ENCODE measurements around the gene ZSCAN5B. TPM values are rescaled to one million over a fixed set of nuclear protein-coding genes. Genes with fewer than 3 reads are reported as not detected.
"Not testable (repeated sequence)": the region's sequence is repeated elsewhere in the genome, so short reads cannot be mapped to it uniquely, and the experiment has no call there.

The ZSCAN5B gene
- not detected for total RNA-seq
- polyA plus RNA-seq: not detected

GRCh38 chr19:56197646-56198045 lies at the start of gene ZSCAN5B:
ZSCAN5B (minus strand) TSS chr19:56197783; CDS start chr19:56193052, 4,731 bp downstream.
- H3K4me3 ChIP-seq (ENCODE audit: low read length in 2 of 2); intact Hi-C loops (cut with micrococcal nuclease); H3K36me3 ChIP-seq (ENCODE audit: insufficient read depth, low read length); POLR2A ChIA-PET (ENCODE audit: partially characterized antibody); CTCF ChIA-PET (ENCODE audit: partially characterized antibody); H3K4me1 Mint-ChIP-seq; H3K4me1 ChIP-seq (ENCODE audit: insufficient read depth, low read length); H3K9me3 Mint-ChIP-seq; H3K27me3 Mint-ChIP-seq; H3K4me3 Mint-ChIP-seq; H3K27ac Mint-ChIP-seq; H3K9me3 ChIP-seq (ENCODE audit: control insufficient read depth in 1 of 2, low read length in 2 of 2); DNase-seq; H3K27ac ChIP-seq (ENCODE audit: low read depth, low read length); H3K36me3 Mint-ChIP-seq; H3K27me3 ChIP-seq (ENCODE audit: insufficient read depth, low read length): not testable (repeated sequence)

- H3K9me3 ChIP-seq (ENCODE audit: control insufficient read depth in 1 of 2, low read length in 2 of 2); DNase-seq; H3K4me3 ChIP-seq (ENCODE audit: low read length in 2 of 2); H3K9me3 Mint-ChIP-seq; H3K4me1 Mint-ChIP-seq; POLR2A ChIA-PET (ENCODE audit: partially characterized antibody); intact Hi-C loops (cut with micrococcal nuclease); H3K27me3 ChIP-seq (ENCODE audit: insufficient read depth, low read length); CTCF ChIA-PET (ENCODE audit: partially characterized antibody); H3K4me1 ChIP-seq (ENCODE audit: insufficient read depth, low read length); H3K27me3 Mint-ChIP-seq; H3K4me3 Mint-ChIP-seq; H3K36me3 ChIP-seq (ENCODE audit: insufficient read depth, low read length); H3K27ac ChIP-seq (ENCODE audit: low read depth, low read length): not testable (repeated sequence)
- peaks cover 0 to 10% of the 10 kb centered on the region in 2 donors for H3K36me3 Mint-ChIP-seq
- H3K27ac Mint-ChIP-seq: peak overlapping the region in 1 of 7 donors; percentile 45
These were observed 48.2 kb upstream of the ZSCAN5B start for GRCh38 chr19:56245764-56246163.

GRCh38 chr19:56245121-56245740 lies 47.6 kb upstream of the ZSCAN5B start:
- intact Hi-C loops (cut with micrococcal nuclease): no loop called here
- Mint-ChIP-seq H3K36me3 (peaks cover 0 to 10% of the 10 kb centered on the region in 2 donors), H3K27me3 (no peaks in the 10 kb centered on the region), H3K4me3 (no peak overlapping the region), H3K9me3 (no peaks in the 10 kb centered on the region), H3K4me1 (no peaks in the 10 kb centered on the region), H3K27ac (no peak overlapping the region)
- Histone ChIP-seq H3K4me3 (ENCODE audit: low read length in 2 of 2) (no peak overlapping the region), H3K36me3 (ENCODE audit: insufficient read depth, low read length) (no peaks in the 10 kb centered on the region), H3K4me1 (ENCODE audit: insufficient read depth, low read length) (no peaks in the 10 kb centered on the region), H3K27me3 (ENCODE audit: insufficient read depth, low read length) (no peaks in the 10 kb centered on the region), H3K9me3 (ENCODE audit: control insufficient read depth in 1 of 2, low read length in 2 of 2) (no peaks in the 10 kb centered on the region), H3K27ac (ENCODE audit: low read depth, low read length) (no peak overlapping the region)
- no peak for DNase-seq
- CTCF ChIA-PET (ENCODE audit: partially characterized antibody): no interaction called here
- POLR2A ChIA-PET (ENCODE audit: partially characterized antibody): no interaction called here

- Mint-ChIP-seq H3K9me3 (no peaks in the 10 kb centered on the region), H3K4me3 (no peak overlapping the region), H3K27ac (no peak overlapping the region), H3K27me3 (peaks cover 0 to 2% of the 10 kb centered on the region in 2 donors), H3K4me1 (no peaks in the 10 kb centered on the region), H3K36me3 (peaks cover 25 to 26% of the 10 kb centered on the region in 2 donors)
- Histone ChIP-seq H3K36me3 (ENCODE audit: insufficient read depth, low read length) (no peaks in the 10 kb centered on the region), H3K9me3 (ENCODE audit: control insufficient read depth in 1 of 2, low read length in 2 of 2) (no peaks in the 10 kb centered on the region), H3K27ac (ENCODE audit: low read depth, low read length) (no peak overlapping the region), H3K4me1 (ENCODE audit: insufficient read depth, low read length) (no peaks in the 10 kb centered on the region), H3K27me3 (ENCODE audit: insufficient read depth, low read length) (no peaks in the 10 kb centered on the region), H3K4me3 (ENCODE audit: low read length in 2 of 2) (no peak overlapping the region)
- ChIA-PET CTCF (ENCODE audit: partially characterized antibody) (no interaction called here), POLR2A (ENCODE audit: partially characterized antibody) (no interaction called here)
- DNase-seq: no peak
- intact Hi-C loops (cut with micrococcal nuclease): no loop called here
These were observed 25.9 kb upstream of the ZSCAN5B start for GRCh38 chr19:56223481-56223880.

- H3K4me1 ChIP-seq (ENCODE audit: insufficient read depth, low read length): no peaks in the 10 kb centered on the region
- no peak overlapping the region for H3K27ac ChIP-seq (ENCODE audit: low read depth, low read length)
- Mint-ChIP-seq H3K36me3 (peaks cover 25 to 28% of the 10 kb centered on the region in 2 donors), H3K27ac (peak overlapping the region in 1 of 7 donors; percentile 15), H3K27me3 (peaks cover 2% of the 10 kb centered on the region in 2 donors), H3K4me3 (no peak overlapping the region), H3K4me1 (peaks cover 0 to 3% (median 0%) of the 10 kb centered on the region in 4 donors), H3K9me3 (no peaks in the 10 kb centered on the region)
- ChIA-PET POLR2A (ENCODE audit: partially characterized antibody) (no interaction called here), CTCF (ENCODE audit: partially characterized antibody) (no interaction called here)
- no peaks in the 10 kb centered on the region for H3K27me3 ChIP-seq (ENCODE audit: insufficient read depth, low read length)
- H3K36me3 ChIP-seq (ENCODE audit: insufficient read depth, low read length): no peaks in the 10 kb centered on the region
- no peaks in the 10 kb centered on the region for H3K9me3 ChIP-seq (ENCODE audit: control insufficient read depth in 1 of 2, low read length in 2 of 2)
- no peak overlapping the region for H3K4me3 ChIP-seq (ENCODE audit: low read length in 2 of 2)
- intact Hi-C loops (cut with micrococcal nuclease): no loop called here
- no peak for DNase-seq
These were observed 25.3 kb upstream of the ZSCAN5B start for GRCh38 chr19:56222901-56223300.

GRCh38 chr19:56221851-56222250 lies 24.3 kb upstream of the ZSCAN5B start:
- H3K9me3 Mint-ChIP-seq: no peaks in the 10 kb centered on the region
- DNase-seq: no peak
- no peak overlapping the region for H3K27ac ChIP-seq (ENCODE audit: low read depth, low read length)
- intact Hi-C loops (cut with micrococcal nuclease): no loop called here
- H3K9me3 ChIP-seq (ENCODE audit: control insufficient read depth in 1 of 2, low read length in 2 of 2): no peaks in the 10 kb centered on the region
- peaks cover 3 to 5% of the 10 kb centered on the region in 2 donors for H3K27me3 Mint-ChIP-seq
- POLR2A ChIA-PET (ENCODE audit: partially characterized antibody): no interaction called here
- no peak overlapping the region for H3K4me3 ChIP-seq (ENCODE audit: low read length in 2 of 2)
- H3K27me3 ChIP-seq (ENCODE audit: insufficient read depth, low read length): no peaks in the 10 kb centered on the region
- H3K27ac Mint-ChIP-seq: no peak overlapping the region
- CTCF ChIA-PET (ENCODE audit: partially characterized antibody): no interaction called here
- peaks cover 25 to 29% of the 10 kb centered on the region in 2 donors for H3K36me3 Mint-ChIP-seq
- no peak overlapping the region for H3K4me3 Mint-ChIP-seq
- peaks cover 0 to 7% (median 0%) of the 10 kb centered on the region in 4 donors for H3K4me1 Mint-ChIP-seq
- no peaks in the 10 kb centered on the region for H3K36me3 ChIP-seq (ENCODE audit: insufficient read depth, low read length)
- no peaks in the 10 kb centered on the region for H3K4me1 ChIP-seq (ENCODE audit: insufficient read depth, low read length)

GRCh38 chr19:56221442-56221841 lies 23.9 kb upstream of the ZSCAN5B start:
- H3K9me3 Mint-ChIP-seq; H3K27me3 ChIP-seq (ENCODE audit: insufficient read depth, low read length); intact Hi-C loops (cut with micrococcal nuclease); H3K4me1 ChIP-seq (ENCODE audit: insufficient read depth, low read length); H3K27me3 Mint-ChIP-seq; H3K9me3 ChIP-seq (ENCODE audit: control insufficient read depth in 1 of 2, low read length in 2 of 2); CTCF ChIA-PET (ENCODE audit: partially characterized antibody); DNase-seq; H3K27ac ChIP-seq (ENCODE audit: low read depth, low read length); H3K4me1 Mint-ChIP-seq; H3K4me3 ChIP-seq (ENCODE audit: low read length in 2 of 2); POLR2A ChIA-PET (ENCODE audit: partially characterized antibody); H3K27ac Mint-ChIP-seq; H3K4me3 Mint-ChIP-seq; H3K36me3 ChIP-seq (ENCODE audit: insufficient read depth, low read length): not testable (repeated sequence)
- H3K36me3 Mint-ChIP-seq: peaks cover 25 to 29% of the 10 kb centered on the region in 2 donors

GRCh38 chr19:56218961-56219360 lies 21.4 kb upstream of the ZSCAN5B start:
- DNase-seq: no peak
- peaks cover 0 to 1% (median 0%) of the 10 kb centered on the region in 8 donors for H3K9me3 Mint-ChIP-seq
- peaks cover 0 to 9% (median 0%) of the 10 kb centered on the region in 4 donors for H3K4me1 Mint-ChIP-seq
- CTCF ChIA-PET (ENCODE audit: partially characterized antibody): no interaction called here
- Histone ChIP-seq H3K4me1 (ENCODE audit: insufficient read depth, low read length) (no peaks in the 10 kb centered on the region), H3K9me3 (ENCODE audit: control insufficient read depth in 1 of 2, low read length in 2 of 2) (no peaks in the 10 kb centered on the region), H3K36me3 (ENCODE audit: insufficient read depth, low read length) (no peaks in the 10 kb centered on the region), H3K4me3 (ENCODE audit: low read length in 2 of 2) (no peak overlapping the region), H3K27me3 (ENCODE audit: insufficient read depth, low read length) (no peaks in the 10 kb centered on the region), H3K27ac (ENCODE audit: low read depth, low read length) (no peak overlapping the region)
- intact Hi-C loops (cut with micrococcal nuclease): no loop called here
- POLR2A ChIA-PET (ENCODE audit: partially characterized antibody): no interaction called here
- no peak overlapping the region for H3K27ac Mint-ChIP-seq
- H3K27me3 Mint-ChIP-seq: peaks cover 15% of the 10 kb centered on the region in 2 donors
- H3K36me3 Mint-ChIP-seq: peaks cover 25 to 29% of the 10 kb centered on the region in 2 donors
- H3K4me3 Mint-ChIP-seq: no peak overlapping the region
